Hematopoietic multipotent progenitor cell (in vitro differentiated cells): ENCODE results near the gene ACTR3C. TPM values are rescaled to one million over a fixed set of nuclear protein-coding genes. Genes with fewer than 3 reads are reported as not detected.
"Not testable (repeated sequence)": the region's sequence is repeated elsewhere in the genome, so short reads cannot be mapped to it uniquely, and the experiment has no call there.

Experiments
- DNase-seq, 3 donors: peaks; one replicate each; pipeline ENCODE4 v3.0.0-alpha.2; 2011 to 2015; ENCODE audit warnings: low read depth in 2 of 3, low spot score in 2 of 3
- total RNA-seq: library from RNA; depleted of rRNA; stranded (reverse); fragments of >200 nt; gene quantifications from one replicate; pipeline ENCODE4 v1.2.3, GENCODE V29; 2012

The ACTR3C gene
- total RNA-seq, 1 donor, result 26.4 TPM

DNA sequence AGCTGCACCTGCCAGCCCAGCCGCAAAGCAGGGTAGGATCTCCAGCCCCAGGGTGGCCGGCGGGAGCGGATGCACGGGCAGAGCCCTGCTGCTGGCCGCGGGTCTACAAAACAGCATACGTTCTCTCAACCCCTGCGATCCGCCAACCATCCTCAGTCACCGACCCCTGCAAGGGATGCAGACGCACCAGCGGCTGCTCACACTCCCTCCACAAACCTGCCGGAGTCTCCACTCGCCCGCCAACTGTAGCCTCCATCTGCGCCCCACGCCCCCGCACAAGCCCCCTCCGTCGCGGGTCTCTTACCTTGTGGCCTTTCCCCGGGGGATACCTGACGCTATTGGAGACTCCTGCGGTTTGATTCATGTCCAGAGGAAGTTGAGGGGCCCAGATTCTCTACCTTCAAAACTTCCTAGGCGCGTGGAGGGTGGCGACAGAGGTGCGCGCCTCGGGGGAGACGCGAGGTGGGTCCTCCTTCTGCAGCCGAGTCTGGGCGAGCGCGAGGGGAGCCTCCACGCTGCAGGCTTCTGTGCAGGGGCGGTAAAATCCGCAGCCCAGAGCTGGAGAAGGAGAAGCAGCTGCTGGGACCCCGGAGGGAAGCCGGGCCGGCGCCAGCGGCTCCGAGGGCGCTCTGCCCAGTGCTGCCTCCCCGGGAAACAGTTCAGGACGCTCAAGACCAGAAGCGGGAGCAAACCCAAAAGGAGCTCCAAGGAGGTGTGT lies 103.2 kb downstream of the ACTR3C start:
- DNase-seq, result peak in 1 of 3 donors; percentile 3

DNA sequence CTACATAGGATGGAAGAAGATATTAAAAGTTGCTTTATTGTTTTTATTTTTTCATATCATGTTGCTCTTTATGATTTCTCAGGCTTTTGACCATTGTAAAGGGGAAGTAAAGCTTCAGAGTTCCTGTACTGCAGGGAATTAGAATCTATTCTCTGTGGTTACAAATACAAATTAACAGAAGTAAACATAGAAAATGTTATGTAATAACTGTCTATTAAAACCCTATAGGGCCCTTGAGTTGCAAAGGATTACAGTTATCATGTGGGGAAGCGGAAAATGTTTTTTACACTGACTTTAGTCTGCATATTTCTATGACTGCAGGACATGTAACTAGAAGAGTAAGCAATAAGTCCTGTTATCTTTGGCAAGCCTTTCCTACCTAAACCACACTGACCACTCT lies 116.5 kb downstream of the ACTR3C start:
- DNase-seq, result peak in 1 of 3 donors; percentile 8

GRCh38 chr7:150205866-150206265 lies 117.5 kb downstream of the ACTR3C start:
- not testable (repeated sequence) for DNase-seq

GRCh38 chr7:150204577-150204976 lies 118.8 kb downstream of the ACTR3C start:
- not testable (repeated sequence) for DNase-seq

DNA sequence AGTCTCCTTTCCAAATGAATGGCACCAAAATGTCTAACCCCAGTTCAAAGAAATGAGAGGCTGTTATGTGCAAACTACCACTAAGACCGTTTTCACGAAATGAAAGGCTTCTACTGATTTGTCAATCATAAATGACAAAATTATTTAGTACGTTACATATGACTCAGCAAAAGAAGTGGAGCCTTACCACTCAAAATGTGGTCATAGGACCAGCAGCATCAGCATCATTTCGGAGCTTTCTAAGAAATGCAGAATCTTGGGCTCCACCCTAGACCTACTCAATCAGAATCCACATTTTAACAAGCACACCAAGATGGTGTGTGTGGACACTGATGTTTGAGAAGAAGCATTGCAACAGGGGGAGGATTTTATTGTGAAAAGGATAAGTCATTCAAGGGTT lies 120.5 kb downstream of the ACTR3C start:
- DNase-seq, result not testable (repeated sequence)

Other genes with a start within 250 kb of the ACTR3C start
- 46.6 TPM for gene LRRC61, start 190 bp downstream of the ACTR3C start, total RNA-seq
- 2.4 TPM for gene RARRES2, start 18.1 kb upstream of the ACTR3C start, total RNA-seq
- gene REPIN1, start 45.3 kb upstream of the ACTR3C start, total RNA-seq, result 163 TPM
- 10.2 TPM for gene ZNF775, start 55.8 kb upstream of the ACTR3C start, total RNA-seq
- gene GIMAP8, start 127.1 kb upstream of the ACTR3C start, total RNA-seq, result 4.8 TPM
- gene GIMAP7, start 191.3 kb upstream of the ACTR3C start, total RNA-seq, result 16.7 TPM
- 1.3 TPM for gene GIMAP4, start 243.8 kb upstream of the ACTR3C start, total RNA-seq